ENCODE results near the gene MAZ.
A peak's percentile ranks its signal among the peaks of the same experiment; 100 is the strongest.
"Not testable (repeated sequence)": the region's sequence is repeated elsewhere in the genome, so short reads cannot be mapped to it uniquely, and the experiment has no call there.

The MAZ gene

DNA sequence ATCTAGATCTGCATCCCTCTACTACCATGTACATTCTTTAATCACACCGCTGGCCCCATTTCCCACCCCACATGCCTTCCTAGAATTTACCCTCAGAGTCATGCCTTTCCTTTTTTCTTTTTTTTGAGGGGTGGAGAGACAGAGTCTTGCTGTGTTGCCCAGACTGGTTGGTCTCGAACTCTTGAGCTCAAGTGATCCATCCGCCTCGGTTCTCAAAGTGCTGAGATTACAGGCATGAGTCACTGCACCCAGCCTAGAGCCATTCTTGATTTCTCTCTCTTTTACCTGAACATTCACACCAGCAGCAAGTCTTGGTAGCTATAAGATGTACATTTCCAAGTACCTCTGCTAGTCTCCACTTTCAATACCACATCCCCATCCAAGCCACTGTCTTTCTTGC is 11.8 kb downstream of the MAZ start:
- H3K4me3 ChIP-seq: no peak overlapping the region
- peak overlapping the region in 5 of 21 experiments; percentile 88 to 95 (median 91) for H3K27ac ChIP-seq

DNA sequence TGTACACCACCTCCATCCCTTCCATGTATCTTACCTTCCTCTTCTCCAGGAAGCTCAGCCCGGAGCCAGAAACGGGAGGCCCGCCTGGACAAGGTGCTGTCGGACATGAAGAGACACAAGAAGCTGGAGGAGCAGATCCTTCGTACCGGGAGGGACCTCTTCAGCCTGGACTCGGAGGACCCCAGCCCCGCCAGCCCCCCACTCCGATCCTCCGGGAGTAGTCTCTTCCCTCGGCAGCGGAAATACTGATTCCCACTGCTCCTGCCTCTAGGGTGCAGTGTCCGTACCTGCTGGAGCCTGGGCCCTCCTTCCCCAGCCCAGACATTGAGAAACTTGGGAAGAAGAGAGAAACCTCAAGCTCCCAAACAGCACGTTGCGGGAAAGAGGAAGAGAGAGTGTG is 13.2 kb downstream of the MAZ start:
- Histone ChIP-seq H3K4me3 (peak overlapping the region in 2 of 7 experiments; percentile 67 to 68), H3K27ac (peak overlapping the region in 15 of 21 experiments; percentile 85 to 97 (median 92))

DNA sequence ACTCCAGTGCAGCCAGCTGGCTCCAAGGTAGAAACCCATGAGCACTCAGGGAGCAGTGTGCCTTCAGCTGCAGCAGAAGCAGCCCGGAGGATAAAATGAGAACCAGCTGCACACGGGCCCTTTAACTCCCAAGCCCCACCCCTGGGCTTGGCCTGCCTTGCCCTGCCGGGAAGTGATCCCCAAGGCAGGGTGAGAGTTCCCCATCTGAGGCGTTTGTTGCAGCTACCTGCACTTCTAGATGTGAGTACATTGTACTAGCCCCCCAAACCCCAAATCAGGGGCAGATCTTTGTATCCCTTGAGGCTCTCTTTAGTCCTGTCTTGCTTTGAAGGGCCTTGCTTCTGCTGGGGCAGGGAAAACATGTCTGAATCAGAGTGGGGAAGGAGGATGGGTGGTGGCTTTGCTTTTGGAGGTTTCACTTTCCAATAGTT is 14.0 kb downstream of the MAZ start, which contains the start of gene MVP:
Gene MVP (plus strand): TSS at position 192 of the 431 bp plus-strand sequence. CDS start 10,088 bp downstream, outside the sequence.
- H3K27ac ChIP-seq: peak within 1 kb of the TSS; percentile 71 to 97 (median 91)
- peak within 1 kb of the TSS; percentile 41 to 68 (median 55) for H3K4me3 ChIP-seq

DNA sequence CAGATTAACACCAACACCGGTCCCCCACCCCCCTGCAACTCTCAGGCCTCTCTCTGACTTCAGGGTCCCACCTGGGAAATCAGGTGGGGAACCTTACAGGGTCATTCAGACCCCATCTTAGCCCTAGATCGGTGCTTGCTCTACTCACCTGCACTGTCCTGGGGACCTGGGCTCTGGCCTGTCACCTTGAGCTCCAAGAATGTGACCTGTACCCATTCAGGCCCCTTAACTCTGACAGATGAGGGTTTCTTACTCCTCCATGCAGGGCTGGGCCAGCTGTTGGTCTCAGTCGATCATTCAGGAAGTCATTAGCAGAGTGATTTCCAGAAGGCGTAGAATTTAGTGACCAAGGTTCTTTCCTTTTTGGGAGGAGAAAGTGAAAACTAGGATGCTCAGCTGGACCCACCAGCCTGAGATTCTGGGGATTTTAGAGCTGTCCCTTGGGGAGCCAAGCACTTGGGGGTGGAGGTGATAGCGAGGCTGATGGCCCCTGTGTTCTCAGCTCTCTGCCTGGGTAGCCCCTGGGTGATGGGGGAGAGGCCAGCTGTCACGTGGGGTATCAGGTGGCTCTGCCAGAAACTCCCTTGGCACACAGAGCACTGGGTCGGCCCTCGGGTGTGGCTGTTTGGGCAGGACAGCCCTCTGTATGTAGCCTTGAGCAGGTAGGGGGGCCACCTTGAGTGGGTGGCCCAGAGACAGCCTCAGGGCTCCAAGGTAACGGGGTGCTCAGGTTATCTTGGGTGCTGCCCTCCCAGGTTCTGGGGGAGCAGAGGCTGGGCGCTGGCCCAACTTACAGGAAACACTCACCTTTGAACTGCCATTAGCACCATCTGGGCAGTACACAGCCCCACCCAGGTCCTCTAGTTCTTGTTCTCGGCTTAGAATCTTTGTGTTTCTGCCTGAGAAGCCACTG is 14.7 kb downstream of the MAZ start:
- Histone ChIP-seq H3K27ac (peak overlapping the region; percentile 71 to 97 (median 91)), H3K4me3 (peak overlapping the region; percentile 41 to 68 (median 55))

DNA sequence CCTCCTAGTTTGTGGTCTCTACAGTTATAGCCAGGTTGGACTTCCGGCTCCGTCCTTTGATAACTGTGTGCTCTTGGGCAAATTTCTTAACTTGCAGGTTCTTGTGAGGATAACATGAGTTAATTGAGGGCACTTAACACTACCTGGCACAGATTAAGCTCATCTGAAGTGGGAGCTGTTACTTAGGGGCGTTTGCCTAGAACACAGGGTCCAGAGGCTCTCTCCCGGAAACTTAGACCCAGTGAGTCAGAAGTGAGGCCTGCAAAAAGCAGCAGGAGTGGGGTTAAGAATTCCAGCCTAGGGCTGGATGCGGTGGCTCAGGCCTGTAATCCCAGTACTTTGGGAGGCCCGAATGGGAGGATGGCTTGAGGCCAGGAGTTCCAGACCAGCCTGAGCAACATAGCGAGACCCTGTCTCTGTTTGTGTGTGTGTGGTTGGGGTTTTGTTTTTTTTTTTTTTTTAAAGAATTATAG is 15.3 kb downstream of the MAZ start:
- Histone ChIP-seq H3K4me3 (peak overlapping the region; percentile 41 to 68 (median 55)), H3K27ac (peak overlapping the region; percentile 71 to 97 (median 91))

DNA sequence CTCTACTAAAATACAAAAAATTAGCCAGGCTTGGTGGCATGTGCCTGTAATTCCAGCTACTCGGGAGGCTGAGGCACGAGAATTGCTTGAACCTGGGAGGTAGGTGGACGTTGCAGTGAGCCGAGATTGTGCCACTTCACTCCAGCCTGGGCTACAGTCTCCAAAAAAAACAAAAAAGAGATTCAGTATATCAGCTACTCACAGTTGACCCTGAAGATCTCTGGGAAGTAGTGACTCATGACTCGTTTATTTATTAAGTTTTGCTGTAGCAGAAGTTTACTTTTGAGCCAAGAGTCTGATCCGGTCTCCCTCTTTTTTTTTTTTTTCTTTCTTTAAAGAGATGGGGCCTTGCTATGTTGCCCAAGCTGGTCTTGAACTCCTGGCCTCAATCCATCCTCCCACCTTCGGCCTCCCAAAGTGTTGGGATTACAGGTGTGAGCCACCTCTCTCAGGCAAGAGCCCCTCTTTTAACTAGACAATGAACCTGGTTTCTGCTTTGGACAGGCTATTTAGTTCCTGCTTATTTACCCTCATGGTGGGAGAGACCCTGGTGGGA is 18.3 kb downstream of the MAZ start:
- Histone ChIP-seq H3K4me3 (no peak overlapping the region), H3K27ac (peak overlapping the region in 19 of 21 experiments; percentile 15 to 97 (median 69))

DNA sequence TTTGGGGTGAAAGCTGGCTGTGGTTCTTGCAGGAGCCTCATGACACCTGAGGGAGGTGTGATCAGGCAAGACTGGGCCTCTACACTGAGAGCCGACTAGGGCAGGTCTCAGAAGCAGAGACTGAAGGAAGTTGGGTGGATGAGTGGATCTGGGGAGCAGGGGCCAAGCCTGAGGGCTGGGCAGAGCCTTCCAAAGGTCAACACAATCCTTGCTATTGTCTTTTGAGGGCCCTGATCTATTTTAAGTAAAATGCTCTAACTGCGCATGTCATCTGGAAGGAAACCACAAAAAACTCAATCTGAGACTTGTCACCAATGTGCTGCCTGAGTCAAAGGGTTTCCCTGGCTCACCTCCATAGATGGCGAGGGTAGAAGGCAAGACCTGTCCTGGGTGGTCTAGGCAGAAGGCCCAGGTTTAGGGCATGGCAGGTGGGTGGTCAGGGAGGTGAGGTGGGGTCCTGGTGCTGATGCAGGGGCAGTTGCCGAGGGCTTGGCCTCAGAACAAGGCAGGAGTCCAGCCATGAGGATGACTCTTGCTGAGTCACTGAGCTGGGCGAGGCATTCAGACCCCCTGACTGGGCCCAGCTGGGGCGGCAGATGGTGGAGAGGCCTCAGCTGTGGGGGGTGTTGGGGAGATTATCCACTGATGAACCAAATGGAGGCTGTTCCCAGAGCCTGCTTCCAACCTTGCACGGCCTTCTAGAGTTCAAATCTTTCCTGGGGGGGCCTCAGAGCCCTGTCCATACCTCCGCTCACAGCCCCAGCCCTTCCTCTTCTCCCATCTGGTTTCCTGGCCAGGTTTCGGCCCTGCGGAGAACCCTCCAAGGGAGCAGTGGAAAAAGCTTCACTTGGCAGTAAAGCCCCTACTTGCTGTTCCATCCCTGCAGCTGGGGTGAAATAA is 19.1 kb downstream of the MAZ start:
- no peak overlapping the region for H3K4me3 ChIP-seq
- H3K27ac ChIP-seq: peak overlapping the region in 19 of 21 experiments; percentile 2 to 97 (median 69)

DNA sequence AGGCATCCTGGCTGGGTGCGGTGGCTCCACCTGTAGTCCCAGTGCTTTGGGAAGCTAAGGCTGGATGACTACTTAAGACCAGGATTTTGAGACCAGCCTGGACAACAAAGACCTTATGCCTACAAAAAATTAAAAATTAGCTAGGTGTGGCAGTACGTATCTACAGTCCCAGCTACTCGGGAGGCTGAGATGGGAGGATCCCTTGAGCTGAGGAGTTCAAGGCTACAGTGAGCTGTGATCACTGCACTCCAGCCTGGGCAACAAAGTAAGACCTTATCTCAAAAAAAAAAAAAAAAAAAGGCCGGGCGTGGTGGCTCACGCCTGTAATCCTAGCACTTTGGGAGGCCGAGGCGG is 20.0 kb downstream of the MAZ start:
- H3K27ac ChIP-seq: peak overlapping the region in 13 of 21 experiments; percentile 2 to 97 (median 71)

DNA sequence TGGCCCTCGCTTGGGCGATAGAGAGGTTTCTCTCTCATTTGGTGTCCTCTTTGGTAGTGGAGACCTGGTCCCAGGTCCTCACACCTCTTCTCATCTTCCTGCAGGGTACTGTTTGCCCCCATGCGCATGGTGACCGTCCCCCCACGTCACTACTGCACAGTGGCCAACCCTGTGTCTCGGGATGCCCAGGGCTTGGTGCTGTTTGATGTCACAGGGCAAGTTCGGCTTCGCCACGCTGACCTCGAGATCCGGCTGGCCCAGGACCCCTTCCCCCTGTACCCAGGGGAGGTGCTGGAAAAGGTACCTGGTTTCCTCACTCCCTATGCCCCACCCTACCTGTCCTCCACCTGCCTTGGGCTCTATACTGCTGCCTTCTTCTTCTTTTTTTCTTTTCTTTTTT is 24.4 kb downstream of the MAZ start:
- Histone ChIP-seq H3K4me3 (no peak overlapping the region), H3K27ac (peak overlapping the region in 1 of 21 experiments; percentile 45)

More for the DNA sequence above, 20.0 kb downstream of the MAZ start:
- H3K4me3 ChIP-seq: no peak overlapping the region

DNA sequence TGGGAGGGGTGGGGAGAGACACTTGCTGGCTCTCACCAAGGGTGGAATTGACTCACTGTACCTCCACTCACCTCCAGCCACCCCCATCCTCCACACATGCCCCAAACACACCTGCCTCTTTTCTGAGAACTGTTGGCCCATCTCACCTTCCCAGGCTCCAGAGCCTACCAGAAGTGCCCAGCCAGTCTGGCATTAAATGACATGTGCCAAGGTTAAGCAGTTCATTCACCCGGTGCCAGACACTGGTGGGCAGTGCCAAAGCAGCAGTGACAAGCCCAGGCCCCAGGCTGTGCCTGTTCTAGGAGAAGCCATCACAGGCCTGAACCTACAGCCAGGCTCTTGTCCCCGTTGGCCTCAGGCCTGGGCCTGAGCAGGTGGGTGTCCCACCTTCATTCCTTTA is 25.2 kb downstream of the MAZ start:
- Histone ChIP-seq H3K27ac (no peak overlapping the region), H3K4me3 (no peak overlapping the region)

DNA sequence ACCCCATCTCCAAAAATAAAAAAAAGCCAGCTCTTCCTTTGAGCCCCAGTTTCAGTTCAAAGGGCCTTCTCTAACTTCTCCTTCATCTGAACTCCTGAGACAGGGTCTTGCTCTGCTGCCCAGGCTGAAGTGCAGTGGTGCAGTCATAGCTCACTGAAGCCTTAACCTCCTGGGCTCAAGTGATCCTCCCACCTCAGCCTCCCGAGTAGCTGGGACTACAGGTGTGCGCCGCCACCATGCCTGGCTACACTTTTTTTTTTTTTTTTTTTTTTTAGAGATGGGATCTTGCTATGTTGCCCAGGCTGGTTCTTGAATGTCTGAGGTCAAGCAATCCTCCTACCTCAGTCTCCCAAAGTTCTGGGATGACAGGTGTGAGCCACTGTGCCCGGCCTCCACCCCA is 26.9 kb downstream of the MAZ start:
- H3K4me3 ChIP-seq, H3K27ac ChIP-seq: not testable (repeated sequence)

DNA sequence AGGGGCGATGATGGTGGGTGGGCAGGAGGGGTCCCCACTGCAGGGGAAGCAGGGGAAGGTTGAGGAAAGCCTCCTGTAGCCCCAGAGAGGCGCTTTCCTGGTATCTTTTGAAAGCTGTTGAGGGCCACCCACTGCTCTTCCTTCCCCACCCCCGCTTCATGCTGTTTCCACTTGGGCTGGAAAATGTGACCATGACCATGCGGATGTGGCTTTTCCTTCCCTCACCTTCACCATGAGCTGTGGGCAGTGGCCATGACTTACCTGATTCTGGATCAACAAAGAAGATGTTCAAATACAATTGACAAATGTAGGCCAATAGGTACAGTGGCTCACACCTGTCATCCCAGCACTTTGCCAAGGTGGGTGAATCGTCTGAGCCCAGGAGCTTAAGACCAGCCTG is 27.8 kb downstream of the MAZ start:
- Histone ChIP-seq H3K27ac (no peak overlapping the region), H3K4me3 (no peak overlapping the region)

DNA sequence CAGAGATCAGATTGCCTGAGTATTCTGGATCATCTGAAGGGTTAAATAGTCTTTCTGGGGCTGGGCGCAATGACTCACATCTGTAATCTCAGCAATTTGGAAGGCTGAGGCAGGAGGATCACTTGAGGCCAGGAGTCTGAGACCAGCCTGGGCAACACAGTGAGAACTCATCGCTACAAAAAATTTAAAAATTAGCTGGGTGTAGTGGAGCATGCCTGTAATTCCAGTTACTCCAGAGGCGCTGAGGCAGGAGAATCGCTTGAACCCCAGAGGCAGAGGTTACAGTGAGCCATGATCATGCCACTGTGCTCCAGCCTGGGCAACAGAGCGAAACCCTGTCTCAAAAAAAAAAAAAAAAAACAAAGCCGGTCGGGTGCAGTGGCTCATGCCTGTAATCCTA is 29.6 kb downstream of the MAZ start:
- Histone ChIP-seq H3K27ac (no peak overlapping the region), H3K4me3 (no peak overlapping the region)

DNA sequence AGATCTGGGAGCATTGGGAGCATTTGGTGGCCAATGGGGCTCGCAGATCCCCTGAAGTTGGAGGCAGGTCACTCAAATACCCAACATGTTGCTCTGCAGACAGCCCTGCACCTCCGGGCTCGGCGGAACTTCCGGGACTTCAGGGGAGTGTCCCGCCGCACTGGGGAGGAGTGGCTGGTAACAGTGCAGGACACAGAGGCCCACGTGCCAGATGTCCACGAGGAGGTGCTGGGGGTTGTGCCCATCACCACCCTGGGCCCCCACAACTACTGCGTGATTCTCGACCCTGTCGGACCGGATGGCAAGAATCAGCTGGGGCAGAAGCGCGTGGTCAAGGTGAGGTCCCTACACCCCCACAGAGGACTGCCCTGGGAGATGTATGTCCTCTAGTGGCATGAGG is 30.3 kb downstream of the MAZ start:
- no peak overlapping the region for H3K27ac ChIP-seq
- no peak overlapping the region for H3K4me3 ChIP-seq

DNA sequence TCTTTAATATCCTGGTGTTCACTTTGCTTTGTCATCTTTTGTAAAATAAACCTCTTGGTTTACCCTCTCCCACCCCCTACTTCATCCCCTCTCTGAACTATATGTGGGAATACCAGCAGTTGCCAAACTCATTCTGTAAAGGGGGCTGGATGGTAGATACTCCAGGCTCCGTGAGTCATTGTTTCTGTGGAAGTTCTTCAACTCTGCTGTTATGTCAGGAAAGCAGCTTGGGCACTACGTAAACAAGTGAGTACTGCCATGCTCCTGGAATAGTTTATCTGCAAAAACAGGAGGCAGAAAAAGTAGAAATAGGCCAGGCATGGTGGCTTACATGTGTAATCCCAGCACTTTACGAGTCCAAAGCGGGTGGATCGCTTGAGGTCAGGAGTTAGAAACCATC is 31.5 kb downstream of the MAZ start:
- H3K27ac ChIP-seq: no peak overlapping the region

DNA sequence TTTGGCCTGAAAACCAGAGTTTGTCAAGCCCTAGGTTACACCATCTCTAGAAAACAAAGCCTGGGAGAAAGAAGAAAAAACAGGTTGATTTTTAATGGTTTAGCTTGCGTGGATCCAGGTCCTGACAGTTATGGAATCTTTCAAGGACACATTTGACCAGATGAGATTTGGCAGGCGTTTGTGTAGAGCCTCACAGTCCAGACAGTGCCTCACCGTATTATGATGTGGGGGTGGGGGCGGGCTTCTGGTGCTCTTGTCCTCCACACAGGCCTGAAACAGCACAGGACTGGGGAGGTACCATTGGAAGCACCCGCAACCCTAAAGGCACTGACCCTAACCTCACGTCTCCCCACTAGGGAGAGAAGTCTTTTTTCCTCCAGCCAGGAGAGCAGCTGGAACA is 33.5 kb downstream of the MAZ start:
- no peak overlapping the region for H3K27ac ChIP-seq

More for the DNA sequence above, 31.5 kb downstream of the MAZ start:
- no peak overlapping the region for H3K4me3 ChIP-seq

DNA sequence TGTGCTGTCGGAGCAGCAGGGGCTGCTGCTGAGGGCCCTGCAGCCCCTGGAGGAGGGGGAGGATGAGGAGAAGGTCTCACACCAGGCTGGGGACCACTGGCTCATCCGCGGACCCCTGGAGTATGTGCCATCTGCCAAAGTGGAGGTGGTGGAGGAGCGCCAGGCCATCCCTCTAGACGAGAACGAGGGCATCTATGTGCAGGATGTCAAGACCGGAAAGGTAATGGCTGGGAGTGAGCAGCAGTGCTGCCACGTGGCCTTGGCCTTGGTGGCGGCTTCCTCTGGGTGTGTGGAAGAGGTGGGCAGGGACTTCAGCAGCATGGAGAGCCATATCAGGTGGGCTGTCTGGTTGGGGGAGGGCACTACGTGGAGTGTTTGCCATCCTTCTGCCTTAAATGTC is 33.9 kb downstream of the MAZ start:
- Histone ChIP-seq H3K27ac (no peak overlapping the region), H3K4me3 (no peak overlapping the region)

More for the DNA sequence above, 33.5 kb downstream of the MAZ start:
- no peak overlapping the region for H3K4me3 ChIP-seq

DNA sequence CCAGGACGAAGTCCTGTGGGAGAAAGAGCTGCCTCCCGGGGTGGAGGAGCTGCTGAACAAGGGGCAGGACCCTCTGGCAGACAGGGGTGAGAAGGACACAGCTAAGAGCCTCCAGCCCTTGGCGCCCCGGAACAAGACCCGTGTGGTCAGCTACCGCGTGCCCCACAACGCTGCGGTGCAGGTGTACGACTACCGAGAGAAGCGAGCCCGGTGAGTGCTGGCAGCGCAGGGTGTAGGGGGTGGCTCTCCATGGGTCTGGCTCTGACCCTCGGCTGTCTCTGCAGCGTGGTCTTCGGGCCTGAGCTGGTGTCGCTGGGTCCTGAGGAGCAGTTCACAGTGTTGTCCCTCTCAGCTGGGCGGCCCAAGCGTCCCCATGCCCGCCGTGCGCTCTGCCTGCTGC is 35.3 kb downstream of the MAZ start:
- Histone ChIP-seq H3K4me3 (no peak overlapping the region), H3K27ac (no peak overlapping the region)

DNA sequence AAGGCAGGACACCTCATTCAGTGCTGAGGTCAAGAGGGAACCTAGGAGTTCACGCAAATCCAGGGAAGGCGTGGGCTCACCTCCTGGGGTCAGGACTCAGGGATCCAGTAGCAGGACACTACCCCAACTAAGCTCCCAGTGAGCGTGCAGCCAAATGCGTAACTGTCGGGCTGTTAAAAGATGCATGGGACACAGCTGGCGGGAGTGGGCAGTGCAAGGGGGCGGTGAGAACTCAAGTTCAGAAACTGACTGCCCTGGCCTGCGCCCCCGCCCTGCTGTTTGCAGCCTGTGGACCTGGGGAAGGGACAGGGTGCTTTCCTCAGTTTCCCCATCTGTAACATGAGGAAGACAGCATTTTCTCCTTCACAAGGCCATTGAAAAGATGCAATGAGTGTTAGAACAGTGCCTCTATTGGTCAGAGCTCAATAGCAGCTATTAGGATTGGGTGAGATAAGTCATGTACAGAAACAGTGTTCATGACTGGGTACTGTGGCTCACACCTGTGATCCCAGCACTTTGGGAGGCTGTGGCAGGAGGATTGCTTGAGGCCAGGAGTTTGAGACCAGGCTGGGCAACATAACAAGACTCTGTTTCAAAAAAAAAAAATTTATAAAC is 36.5 kb downstream of the MAZ start:
- Histone ChIP-seq H3K27ac (no peak overlapping the region), H3K4me3 (no peak overlapping the region)
